GM21390 (cell line): ENCODE data around the gene PLXNA1.

Experiments used
- ATAC-seq: cut with Tn5 transposase; IDR thresholded peaks from one replicate; pipeline ENCODE4 v1.9.1; 2021; ENCODE audit not compliant: unreplicated experiment

Gene PLXNA1

GRCh38 chr3:126965526-126966080 is 17.3 kb upstream of the PLXNA1 start:
- ATAC-seq = no peak

DNA sequence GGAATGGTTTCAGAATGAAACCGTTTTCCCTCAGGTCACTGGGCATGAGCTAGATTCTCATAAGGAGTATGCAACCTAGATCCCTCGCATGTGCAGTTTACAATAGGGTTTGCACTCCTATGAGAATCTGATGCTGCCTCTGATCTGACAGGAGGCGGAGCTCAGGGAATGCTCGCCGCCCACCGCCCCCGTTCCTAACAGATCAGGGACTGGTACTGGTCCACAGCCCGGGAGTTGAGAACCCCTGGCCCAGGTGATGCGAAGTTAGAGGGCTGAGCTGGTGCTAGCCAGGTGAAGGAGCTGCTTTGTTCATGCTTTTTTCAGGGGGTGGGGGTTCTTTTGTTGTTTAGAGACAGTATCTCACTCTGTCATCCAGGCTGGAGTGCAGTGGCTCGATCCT is 15.5 kb upstream of the PLXNA1 start:
- ATAC-seq = no peak

DNA sequence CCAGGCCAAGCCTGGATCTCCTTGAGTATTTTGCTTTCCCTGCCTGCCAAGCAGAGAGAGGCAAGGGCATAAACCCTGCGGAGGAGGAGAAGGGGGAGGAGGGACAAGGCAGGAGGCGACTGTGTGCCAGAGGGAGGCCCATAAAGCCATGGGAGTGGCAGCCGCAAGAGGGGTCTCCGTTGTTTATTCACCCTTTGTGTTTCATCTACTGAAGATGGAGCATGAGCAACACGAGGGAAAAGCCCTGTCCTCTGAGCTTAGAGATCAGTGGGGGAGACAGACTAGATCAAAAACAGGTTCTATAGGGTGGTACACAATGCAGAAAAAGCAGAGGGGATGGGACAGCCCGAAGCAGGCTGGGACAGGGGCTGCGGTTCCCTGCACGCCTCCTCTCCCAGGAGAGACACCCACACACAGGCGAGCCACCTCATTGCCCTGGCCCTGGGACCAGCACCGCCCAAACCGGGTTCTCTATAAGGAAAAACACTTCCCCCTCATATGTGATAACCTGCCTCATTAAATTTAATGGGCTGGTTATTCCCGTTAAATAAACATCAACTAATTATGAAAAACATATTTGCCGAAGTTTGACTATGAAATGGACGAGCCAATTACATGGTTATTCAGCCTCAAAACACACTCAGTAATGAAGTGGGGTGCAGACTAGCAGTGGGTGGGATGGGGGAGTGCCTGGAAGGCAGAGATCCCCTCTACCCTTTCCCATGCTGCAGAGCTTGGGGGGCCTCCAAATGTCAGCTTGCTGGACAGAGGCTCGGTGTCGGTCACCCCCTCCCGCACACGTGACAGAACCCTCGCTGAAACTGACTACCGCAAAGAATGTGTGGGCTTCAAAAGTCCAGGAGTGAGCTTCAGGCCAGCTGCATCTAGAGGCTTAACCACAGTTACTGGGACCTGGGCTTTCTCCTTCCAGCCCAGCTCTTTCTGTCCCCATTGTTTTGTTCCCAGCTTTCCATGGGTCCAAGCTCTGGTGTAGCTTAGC is 14.2 kb upstream of the PLXNA1 start:
- no peak for ATAC-seq

DNA sequence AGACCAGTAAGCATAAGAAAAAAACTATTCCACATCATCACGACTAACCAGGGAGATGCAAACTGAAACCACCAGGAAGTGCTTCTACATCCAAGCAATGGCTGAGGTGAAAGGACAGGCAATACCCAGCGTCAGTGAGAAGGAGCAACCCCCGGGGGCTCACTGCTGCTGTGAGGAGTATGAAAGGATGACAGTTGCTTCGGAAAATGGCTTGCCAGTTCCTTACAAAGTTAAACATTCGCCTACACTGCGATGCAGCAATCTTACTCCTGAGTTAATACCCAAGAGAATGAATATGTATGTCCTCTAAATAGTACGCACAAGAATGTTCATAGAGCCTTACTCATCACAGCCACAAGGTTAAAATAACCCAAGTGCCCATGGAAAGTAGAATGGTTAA is 13.3 kb upstream of the PLXNA1 start:
- no peak for ATAC-seq

DNA sequence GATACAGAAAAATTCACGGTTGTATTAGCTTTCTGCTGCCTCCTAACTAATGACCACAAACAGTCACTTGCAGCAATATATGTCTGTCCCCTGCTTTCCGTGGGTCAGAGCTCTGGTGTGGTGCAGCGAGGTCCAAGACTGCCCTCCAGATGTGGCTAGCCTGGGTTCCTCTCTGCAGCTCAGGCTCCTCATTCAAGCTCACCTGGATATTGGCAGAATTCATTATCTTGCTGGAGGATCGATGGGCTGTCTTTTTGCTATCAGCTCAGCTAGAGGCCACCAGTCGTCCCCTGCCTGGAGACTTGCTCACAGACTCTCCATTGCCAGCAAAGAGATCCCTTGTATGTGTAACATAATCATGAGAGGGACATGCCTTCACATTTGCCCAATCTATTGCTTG is 12.8 kb upstream of the PLXNA1 start:
- ATAC-seq = no peak

DNA sequence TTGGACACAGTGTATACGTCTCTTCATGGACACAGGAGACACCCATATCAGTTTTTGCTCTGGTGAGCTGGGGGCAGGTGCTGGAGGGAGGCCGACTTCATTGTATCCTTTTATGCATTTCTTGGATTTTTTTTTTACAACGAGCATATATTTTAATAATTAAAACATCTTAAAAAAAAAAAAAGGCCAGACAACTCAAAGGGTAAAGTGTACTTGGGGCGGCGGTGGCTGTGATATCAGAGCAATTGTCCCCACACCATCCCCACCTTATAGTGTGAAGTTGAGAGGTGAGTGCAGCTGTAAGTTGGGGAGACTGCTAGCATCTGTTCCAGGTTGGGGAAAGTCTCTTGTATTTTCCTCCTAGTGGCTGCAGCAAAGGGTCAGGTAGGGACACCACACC is 12.0 kb upstream of the PLXNA1 start:
- ATAC-seq = no peak

DNA sequence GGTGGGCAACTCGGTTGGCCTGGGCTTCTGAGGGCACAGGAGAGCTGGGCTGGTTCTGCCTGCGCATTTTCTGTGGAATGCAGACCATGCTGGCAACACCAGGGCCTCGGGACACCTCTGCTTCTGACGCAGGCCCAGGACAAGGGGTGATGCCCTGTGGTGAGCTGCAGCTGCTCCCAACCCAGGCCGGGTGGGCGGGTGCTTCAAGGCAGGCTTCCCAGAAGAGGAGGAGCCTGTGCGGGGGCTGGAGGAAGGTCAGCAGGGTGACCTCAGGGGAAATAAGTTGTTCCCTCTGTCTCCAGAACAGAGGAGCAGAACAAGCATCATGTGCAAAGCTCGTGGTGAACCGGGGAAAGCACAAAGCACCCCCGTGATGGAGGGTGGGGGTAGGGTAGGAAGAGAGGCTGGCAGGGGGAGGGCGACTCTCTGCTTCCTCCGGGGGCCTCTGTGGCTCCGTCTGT is 11.0 kb upstream of the PLXNA1 start:
- ATAC-seq = no peak

DNA sequence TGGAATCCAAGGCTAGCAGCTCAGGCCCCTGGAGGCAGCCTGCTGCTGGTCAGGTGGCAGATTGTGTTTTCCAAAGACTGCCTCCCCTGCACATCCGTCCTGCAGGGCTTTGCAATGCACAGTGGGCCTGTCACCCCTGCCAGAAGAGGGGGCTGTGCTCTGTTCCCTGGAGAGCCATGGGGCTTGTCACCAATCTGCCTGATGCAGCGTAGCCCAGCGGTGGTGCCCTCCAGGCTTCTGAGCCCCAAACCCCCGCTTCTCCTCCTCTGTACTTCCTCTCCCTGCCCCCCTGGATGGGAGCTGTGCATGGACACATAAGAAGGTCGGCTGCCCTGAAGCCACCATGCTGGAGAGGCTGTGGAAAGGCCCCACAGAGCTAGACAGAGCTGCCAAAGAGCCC is 10.0 kb upstream of the PLXNA1 start:
- no peak for ATAC-seq

GRCh38 chr3:126973814-126974213 is 9.1 kb upstream of the PLXNA1 start:
- no peak for ATAC-seq

GRCh38 chr3:126974756-126975155 is 8.2 kb upstream of the PLXNA1 start:
- ATAC-seq = no peak

GRCh38 chr3:126976906-126977305 is 6.0 kb upstream of the PLXNA1 start:
- ATAC-seq = no peak

DNA sequence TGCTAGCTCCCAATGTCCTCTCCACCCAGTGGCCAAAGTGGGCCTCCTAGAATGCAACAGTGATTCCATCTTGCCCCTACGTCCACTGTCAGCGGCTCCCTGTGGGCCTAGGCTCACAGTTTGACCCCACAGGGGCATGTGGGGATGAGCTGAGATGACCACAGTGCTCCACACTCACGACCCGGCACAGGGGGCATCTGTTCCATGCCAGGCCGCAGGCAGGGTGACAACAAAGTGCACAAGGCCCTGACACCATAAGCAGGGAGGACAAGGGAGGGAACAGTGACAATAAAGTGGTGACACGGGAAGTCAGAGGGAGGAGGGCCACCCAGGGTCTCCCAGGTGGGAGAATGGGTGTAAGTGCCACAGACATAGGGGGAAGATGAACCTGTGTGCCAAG is 5.1 kb upstream of the PLXNA1 start:
- ATAC-seq = no peak

DNA sequence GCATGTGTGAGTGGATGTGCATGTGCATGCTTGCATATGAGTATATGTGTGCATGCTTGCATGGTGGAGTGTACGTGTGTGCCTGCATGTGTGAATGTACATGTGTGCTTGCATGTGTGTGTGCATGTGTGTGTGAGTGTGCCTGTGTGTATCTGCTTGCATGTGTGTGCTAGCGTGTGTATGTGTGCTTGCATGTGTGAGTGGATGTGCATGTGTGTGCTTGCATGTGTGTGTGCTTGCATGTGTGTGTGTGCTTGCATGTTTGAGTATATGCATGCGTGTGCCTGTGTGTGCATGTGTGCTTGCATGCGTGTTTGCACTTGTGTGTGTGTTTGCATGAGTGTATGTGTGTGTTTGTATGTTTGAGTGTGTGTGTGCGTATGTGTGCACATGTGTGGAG is 4.6 kb upstream of the PLXNA1 start:
- no peak for ATAC-seq

GRCh38 chr3:126979046-126979628 is 3.8 kb upstream of the PLXNA1 start:
- no peak for ATAC-seq

- ATAC-seq = no peak
Observed at GRCh38 chr3:126980266-126980811, 2.6 kb upstream of the PLXNA1 start.

DNA sequence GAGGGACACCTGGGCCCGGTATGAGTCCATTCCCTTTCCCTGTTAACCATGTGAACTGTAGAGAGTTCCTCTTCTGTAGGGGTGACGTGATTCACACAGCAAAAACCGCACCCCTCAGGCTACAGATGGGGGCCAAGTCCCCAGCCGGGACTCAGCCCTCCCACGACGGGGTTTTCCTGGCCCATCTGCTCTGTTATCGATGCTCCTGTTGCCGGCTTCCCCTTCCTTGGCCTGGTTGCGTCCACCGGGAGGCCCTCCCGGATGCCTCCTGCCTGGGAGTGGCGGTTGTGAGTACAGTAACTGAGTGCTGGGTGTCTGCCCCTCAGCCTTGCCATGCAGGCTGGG is 817 bp upstream of the PLXNA1 start:
- peak; percentile 22 for ATAC-seq

- ATAC-seq = no peak
Observed at GRCh38 chr3:126983276-126983652, 349 bp downstream of the PLXNA1 start.

GRCh38 chr3:126983653-126984390 is 907 bp downstream of the PLXNA1 start:
- ATAC-seq = no peak

GRCh38 chr3:126984391-126985131 is 1.6 kb downstream of the PLXNA1 start:
- no peak for ATAC-seq

DNA sequence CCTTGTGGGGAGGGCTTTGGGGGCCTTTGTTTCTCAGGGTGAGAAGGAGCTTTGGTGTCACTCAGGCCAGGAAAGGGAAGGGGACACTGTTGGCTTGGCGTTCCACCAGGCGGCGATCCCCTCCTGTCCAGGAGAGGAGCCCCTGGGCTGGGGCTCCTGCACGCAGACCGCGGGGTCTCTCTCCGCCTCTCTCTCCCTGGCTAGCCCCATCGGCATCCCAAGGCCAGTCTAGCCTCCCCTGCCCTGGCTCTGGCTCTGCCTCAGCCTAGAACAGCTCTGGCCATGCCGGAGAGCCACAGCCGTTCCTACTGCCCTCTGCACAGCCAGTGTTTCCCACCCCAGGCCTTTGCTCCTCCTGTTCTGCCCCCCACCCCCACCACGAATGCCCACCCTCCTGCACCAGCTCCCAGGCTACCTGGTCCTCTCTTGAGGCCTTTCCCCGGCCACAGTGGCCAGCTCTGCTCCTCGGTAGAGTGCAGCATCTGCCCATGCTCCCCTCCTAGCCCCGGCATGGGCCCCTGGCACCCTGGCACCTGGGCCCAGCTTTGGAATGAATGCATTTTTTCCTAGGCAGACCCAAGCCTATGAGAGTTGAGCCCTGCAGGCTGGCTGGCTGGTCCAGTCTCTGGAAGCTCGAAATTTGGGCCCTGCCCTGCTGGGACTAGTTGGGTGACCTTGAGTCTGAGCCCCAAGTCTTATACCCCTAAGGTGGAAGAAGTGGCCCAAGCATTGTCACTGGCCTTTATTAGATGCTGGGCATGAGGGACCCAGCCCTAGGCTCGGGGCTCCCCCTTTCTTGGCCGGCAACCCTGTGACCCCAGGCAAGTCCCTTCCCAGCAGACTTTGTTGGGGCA is 2.4 kb downstream of the PLXNA1 start:
- ATAC-seq = no peak
